ENCODE results near the gene ME3.

Gene ME3

GRCh38 chr11:86692317-86692716 lies 19.9 kb upstream of the ME3 start:
- no peak for DNase-seq

DNA sequence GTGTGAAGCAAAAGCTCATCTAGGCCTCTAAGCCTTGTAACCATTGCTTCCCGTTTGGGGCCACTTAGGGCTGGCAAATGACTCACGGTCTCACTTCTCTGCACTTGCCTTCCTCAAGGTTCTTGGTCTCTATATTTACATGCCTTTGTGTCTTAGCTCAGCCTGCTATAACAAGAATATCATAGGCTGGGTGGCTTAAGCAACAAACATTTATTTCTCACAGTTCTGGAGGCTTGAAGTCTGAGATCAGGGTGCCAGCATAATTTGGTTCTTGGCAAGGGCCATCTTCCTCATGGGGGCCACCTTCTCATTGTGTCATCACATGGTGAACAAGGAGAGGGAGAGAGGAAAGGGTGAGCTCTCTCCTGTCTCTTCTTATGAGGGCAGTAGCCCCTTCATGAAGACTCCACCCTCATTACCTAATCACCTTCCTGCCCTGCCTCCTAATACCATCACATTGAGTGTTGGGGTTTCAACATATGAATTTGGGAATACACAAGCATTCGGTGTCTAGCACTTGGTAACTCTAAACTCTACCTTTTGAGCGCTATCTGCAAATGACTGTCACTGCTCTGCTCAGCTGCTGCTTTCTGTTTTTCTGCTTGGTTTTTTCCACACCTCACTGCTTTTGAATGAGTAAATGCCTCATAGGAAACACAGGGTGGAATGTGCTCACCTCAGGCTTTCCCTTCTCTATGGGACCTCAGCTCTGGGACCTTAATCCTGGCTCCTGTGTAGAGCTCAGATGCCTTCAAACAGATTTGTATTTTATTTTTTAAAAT lies 16.2 kb upstream of the ME3 start:
- DNase-seq, result no peak

DNA sequence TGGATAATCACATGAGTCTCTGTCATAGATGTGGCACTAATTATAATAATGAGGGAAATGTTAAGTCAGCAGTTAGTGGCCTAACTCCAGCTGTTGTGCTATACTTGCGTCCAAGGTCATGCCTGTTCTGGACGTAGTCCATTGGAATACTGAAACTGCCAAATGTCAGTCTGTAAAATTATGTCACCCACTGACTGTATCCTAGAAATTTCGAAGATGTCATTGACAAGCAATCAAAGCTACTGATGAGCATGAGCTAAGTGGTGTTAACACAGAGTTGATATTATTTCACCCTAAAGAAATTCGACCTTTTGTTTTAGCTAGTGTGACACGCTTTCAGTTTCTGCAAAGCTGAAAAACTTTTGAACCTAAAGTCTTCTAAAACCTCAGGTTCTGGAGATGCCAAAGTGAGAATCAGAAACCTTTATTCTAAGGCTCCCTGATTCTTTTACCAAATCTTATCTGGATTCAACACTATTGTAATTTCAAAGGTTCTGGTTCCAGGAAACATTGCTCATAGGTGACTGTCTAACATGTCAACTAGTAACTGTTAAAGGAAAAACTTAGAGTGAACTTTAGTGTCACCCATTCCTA lies 14.9 kb upstream of the ME3 start:
- DNase-seq, result no peak

GRCh38 chr11:86686531-86686930 lies 14.1 kb upstream of the ME3 start:
- no peak for DNase-seq

GRCh38 chr11:86681483-86681756 lies 9.0 kb upstream of the ME3 start:
- no peak for DNase-seq

GRCh38 chr11:86680716-86681482 lies 8.5 kb upstream of the ME3 start:
- no peak for DNase-seq

GRCh38 chr11:86678823-86679222 lies 6.4 kb upstream of the ME3 start:
- no peak for DNase-seq

- DNase-seq, result no peak
These were observed 5.9 kb upstream of the ME3 start for GRCh38 chr11:86678296-86678695.

DNA sequence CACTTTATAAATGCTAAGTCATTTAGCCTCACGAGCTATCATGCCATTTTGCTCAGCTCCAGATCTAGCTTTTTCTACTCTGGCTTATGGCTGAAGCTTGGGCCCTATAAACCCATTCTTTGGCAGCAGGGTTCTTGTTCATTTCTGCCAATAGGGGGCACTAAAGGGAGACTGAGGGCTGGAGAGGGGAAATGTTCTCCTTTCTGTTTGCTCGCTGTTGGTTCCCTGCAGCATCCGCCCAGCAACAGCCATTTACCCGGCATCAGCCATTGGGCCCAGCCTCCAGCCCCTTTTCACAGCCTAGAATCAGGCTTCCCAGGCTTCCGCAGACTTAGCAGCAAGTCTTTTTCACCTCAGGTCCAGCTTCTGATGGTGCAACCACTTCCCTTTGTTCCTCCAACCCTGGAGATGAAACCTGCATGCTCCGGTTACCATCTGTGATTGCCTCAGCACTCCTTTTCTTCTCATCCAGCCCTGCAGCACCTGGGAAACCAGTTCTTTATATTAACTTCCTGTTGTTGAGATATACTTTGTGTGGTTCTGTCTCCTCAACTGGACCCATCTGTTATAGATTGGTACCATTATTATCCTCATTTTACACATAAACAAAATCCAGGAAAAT lies 4.2 kb upstream of the ME3 start:
- no peak for DNase-seq

DNA sequence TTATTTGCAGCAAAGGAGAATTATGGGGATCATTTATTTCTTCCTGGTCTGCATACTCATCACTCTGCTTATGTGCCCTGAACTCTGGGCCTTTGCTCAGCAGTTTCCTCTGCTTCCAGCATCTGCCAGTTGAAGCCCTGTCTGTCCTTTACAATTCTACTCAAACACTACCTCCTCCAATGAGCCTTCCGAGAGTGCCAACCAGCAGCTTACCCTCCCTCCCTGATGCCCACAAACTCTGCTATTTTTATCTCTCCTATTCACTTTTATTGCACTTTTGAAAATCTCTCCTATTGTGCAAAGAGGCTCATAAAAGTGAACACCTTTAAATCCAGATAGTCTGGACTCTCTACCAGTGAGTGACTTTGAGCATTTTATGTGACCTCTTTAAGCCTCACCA lies 3.6 kb upstream of the ME3 start:
- DNase-seq, result no peak

GRCh38 chr11:86675017-86675416 lies 2.6 kb upstream of the ME3 start:
- no peak for DNase-seq

DNA sequence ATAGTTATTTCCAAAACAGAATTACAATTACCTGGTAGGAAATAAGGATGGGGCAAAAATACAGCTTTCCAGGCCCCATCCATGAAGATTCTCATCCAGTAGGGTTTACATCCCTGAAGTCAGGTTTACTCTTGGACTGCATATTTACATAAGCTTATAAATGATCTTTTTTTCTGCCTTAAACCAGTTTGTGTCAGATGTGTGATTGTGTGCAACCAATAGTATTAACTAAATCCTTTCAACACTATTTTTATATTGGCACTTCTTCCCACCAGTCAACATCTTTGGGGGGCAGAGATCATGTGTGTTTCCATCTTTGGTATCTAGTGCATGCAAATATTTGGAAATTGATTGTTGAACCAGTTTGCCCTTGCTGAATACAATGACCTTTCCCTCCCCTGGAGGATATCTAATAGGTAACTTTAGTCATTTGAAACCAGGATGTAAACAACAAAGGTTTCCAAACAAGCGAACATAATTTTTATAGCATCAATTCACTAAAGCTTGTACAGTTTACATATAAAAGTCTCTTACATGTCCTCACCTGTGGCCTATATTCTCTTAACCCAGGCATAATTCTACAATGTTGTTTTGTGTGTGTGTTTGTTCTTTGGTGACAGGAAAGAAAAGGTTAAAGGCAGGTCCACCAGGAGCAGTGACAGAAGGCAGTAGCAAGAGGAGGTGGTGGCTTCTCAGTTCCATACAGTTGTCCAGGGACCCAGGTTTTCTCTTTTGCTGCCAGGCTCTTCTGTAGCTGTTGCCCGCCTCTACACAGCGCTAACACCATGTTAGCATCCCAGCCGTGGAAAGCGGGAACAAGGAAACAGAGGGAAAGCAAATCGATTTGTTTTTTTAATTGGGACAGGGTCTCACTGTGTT lies 1.7 kb upstream of the ME3 start:
- DNase-seq, result no peak

GRCh38 chr11:86673055-86673843 lies 833 bp upstream of the ME3 start:
- DNase-seq, result no peak

- DNase-seq, result peak; percentile 62
These were observed 847 bp downstream of the ME3 start for GRCh38 chr11:86671531-86672006.

- no peak for DNase-seq
These were observed 1.5 kb downstream of the ME3 start for GRCh38 chr11:86670911-86671310.

DNA sequence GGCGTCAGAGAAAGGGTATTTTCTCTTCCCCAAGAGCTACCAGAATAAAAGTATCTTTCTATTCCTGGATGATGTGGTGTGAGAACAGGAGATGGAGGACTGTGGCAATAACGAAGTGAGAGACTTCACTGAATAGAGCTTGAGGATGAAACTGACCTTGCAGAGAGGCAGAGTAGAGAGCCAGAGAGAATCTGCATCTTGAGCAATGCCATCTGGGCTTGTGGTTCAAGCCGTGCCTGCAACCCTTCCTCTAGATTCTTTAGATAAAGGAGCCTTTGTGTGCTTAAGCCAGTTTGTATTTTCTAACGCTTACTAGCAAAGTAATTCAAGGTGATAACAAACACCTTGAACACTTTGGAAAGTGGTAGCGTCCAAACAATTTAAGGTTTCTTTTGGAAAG lies 2.2 kb downstream of the ME3 start:
- no peak for DNase-seq

DNA sequence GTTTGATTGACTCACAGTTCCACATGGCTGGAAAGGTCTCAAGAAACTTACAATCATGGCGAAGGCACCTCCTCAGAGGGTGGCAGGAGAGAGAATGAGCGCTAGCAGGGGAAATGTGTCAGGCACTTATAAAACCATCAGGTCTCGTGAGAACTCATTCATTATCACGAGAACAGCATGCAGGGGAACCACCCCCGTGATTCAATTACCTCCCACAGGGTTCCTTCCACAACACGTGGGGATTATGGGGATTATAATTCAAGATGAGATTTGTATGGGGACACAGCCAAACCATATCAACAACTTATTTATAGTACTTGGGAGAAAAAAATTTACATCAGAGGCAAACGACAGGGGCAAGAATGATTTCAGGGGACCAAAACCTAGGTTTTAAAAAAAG lies 3.0 kb downstream of the ME3 start:
- no peak for DNase-seq

- no peak for DNase-seq
These were observed 3.5 kb downstream of the ME3 start for GRCh38 chr11:86668929-86669328.

GRCh38 chr11:86666193-86666592 lies 6.2 kb downstream of the ME3 start:
- no peak for DNase-seq

DNA sequence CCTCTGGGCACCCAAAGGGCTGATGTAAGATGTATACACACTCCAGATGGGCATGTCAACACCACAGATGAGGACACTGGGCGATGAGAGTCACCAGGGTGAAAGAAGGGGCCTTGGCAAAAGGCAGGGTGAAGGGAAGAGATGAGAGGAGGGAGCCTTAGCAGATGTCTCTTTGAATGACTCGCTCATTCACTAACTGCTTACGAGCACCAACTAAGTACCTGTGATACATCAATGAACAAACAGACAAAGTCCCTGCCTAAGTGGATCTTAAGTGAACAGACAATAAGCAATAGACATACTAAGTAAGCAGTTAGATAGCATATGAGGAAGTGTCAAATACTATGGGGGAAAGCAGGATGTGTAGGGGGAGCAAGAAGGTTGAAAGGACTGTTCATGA lies 7.5 kb downstream of the ME3 start:
- DNase-seq, result no peak

GRCh38 chr11:86663761-86664160 lies 8.7 kb downstream of the ME3 start:
- no peak for DNase-seq

DNA sequence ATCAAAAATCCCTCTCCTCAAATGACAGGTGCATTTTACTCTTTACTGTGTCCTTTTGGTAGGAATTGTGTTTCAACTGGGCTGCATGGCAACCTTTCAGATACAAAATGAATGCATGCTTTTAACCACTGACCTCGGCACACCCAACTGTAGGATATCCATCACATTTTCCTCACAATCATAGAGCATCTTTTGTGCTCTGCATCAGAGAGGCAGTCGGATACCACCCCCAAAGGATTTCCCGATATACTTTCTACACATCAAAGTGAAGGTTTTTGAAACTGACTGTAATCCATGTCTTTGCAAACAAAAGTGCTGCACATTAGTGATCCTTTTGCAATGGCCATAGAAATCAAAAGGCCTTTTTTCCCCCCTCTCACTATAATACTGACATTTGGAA lies 9.1 kb downstream of the ME3 start:
- no peak for DNase-seq

All from DMS79 (cell line).